GM12801 (cell line): ENCODE data around the gene VEGFA.

ENCODE experiments used
- CTCF ChIP-seq: IDR thresholded peaks from one replicate; pipeline ENCODE4 v1.5.1; 2011; ENCODE audit warnings: control low read depth; ENCODE audit not compliant: insufficient read length; ENCODE audit errors: extremely low read depth

The VEGFA gene

DNA sequence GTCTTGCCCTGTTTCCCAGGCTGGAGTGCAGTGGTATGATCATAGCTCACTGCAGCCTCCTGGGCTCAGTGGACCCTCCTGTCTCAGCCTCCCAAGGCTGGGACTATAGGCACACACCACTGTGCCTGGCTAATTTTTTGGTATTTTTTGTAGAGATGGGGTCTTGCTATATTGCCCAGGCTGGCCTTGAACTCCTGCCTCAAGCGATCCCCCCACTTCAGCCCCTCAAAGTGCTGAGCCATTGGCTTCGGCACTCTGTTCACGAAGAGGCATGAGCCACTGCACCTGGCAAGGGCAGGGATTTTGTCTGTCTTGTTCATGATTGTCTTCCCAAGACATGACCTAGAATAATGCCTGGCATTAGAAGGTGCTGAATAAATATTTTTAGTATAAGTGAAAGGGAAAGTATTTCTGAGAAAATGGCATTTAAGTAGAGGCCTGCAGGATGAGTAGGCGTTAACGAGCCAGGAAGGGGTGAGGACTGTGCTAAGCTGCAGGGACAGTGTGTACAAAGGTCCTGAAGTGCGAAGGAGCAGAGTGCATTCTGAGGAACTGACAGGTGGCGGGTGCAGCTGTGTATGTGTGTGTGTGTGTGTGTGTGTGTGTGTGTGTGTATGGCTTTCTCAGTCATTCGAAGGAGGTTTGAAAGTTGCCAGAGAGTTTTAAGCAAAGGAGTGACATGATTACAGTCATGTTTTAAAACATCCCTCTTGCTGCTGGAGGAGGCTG, 43.0 kb downstream of the VEGFA start:
- TF ChIP-seq CTCF = no peak

DNA sequence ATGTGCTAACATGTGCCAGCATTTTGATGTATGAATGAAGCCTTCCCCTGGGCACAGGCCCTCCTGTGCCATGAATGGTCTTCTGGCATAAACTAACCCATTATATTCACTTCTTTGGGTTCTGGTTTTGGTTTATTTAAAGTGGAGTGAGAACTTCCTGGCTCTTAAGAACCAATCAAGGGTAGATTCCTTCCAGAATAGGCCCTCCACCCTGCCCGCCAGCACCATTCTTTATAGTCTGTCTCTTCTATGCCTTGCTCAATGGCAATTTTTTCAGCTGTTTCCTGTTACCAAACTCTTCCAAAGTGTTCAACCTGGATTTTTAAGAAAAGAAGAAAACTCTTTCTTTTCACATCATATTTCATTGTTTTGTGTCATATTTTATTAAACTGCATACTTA, 44.1 kb downstream of the VEGFA start:
- TF ChIP-seq CTCF = no peak

GRCh38 chr6:43814865-43815264, 44.9 kb downstream of the VEGFA start:
- TF ChIP-seq CTCF = no peak

DNA sequence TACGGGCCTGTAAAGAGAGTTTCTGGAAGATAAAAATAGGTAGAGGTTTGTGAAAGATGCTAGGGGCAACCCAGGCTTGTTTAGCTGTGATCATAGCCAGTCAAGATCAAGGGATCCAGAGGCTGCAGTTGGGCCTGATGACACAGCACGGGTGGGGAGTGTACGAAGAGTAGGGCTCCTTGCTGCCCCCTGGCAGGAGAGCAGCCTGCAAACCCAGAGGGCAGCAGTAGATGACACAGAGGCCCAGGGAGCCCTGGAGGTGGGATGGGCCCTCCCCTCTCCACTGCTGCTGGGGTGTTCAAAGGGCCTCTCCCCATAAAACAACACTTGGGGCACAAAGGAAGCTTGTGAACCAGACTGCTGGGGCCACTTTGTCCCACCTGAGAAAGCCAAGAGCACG, 47.2 kb downstream of the VEGFA start:
- TF ChIP-seq CTCF = no peak

GRCh38 chr6:43819958-43820357, 49.9 kb downstream of the VEGFA start:
- TF ChIP-seq CTCF = no peak

- TF ChIP-seq CTCF = no peak
Observed at GRCh38 chr6:43820486-43820885, 50.5 kb downstream of the VEGFA start.

GRCh38 chr6:43821101-43821886, 51.3 kb downstream of the VEGFA start:
- no peak for TF ChIP-seq CTCF
